HepG2 (cell line): ENCODE results near the gene S100A12. TPM values are rescaled to one million over a fixed set of nuclear protein-coding genes. Genes with fewer than 3 reads are reported as not detected.

ENCODE experiments used
- ATAC-seq: fragments of 200-7000 bp; cut with Tn5 transposase; 3 replicates; pipeline ENCODE4 v1.9.1; 2020; ENCODE audit warnings: mild to moderate bottlenecking, moderate library complexity
- BruUV-seq: library from RNA; stranded (reverse); fragments of 400-500 nt; replicated peaks from 2 replicates; lab custom pipeline; 2021; lab: Mats Ljungman, UMichigan
- CTCF ChIA-PET: fragments of 300-600 bp; formaldehyde crosslinking; extraction: SDS; loops from one replicate; lab custom pipeline; 2021; ENCODE audit warnings: low total read pairs, inconsistent platforms, low intra/inter-chr PET ratio; lab: Yijun Ruan, JAX
- POLR2A ChIA-PET: fragments of 350-600 bp; sonication (Branson Sonifier 250); formaldehyde crosslinking; loops from one replicate; lab custom pipeline; 2020; ENCODE audit warnings: antibody characterized with exemption, inconsistent platforms; lab: Yijun Ruan, JAX
- DNase-seq: peaks from one replicate; pipeline ENCODE4 v3.0.0-alpha.2; 2015; ENCODE audit warnings: low spot score
- FAIRE-seq: peaks from 3 replicates; lab custom pipeline; 2011; peaks lifted over from hg19 to GRCh38; lab: Jason Lieb, UNC
- H2AFZ ChIP-seq: one replicate; pipeline ENCODE4 v1.6.1; 2011; ENCODE audit warnings: low read length, inconsistent platforms
- H3K27ac ChIP-seq: fragments of 300-600 bp; 3 replicates; pipeline ENCODE4 v1.8.0; 2011; ENCODE audit warnings: mixed run types, mild to moderate bottlenecking, mixed read lengths, low read length, inconsistent platforms; ENCODE audit not compliant: insufficient read depth; ENCODE audit errors: extremely low read length
- H3K27me3 ChIP-seq, 2 experiments: fragments of 200-600 bp in 1 of 2; 2 replicates in 1 of 2; 3 replicates in 1 of 2; pipeline versions ENCODE4 v1.6.0 to v1.8.0; 2011; ENCODE audit warnings: low read length in 2 of 2, mild to moderate bottlenecking in 2 of 2, moderate library complexity in 2 of 2, inconsistent platforms in 1 of 2; ENCODE audit not compliant: insufficient read depth in 2 of 2, control insufficient read depth in 1 of 2
- H3K36me3 ChIP-seq, 2 experiments: fragments of 200-600 bp in 1 of 2; replicated peaks in 1 of 2; 2 replicates in 1 of 2; 3 replicates in 1 of 2; pipeline versions ENCODE4 v1.5.1 to v1.8.0; 2011; ENCODE audit warnings: low read length in 2 of 2, inconsistent platforms in 1 of 2; ENCODE audit not compliant: insufficient read depth in 2 of 2, control insufficient read depth in 1 of 2
- H3K4me1 ChIP-seq: 2 replicates; pipeline ENCODE4 v1.5.1; 2012; ENCODE audit warnings: low read length, inconsistent platforms; ENCODE audit not compliant: insufficient read depth
- H3K4me2 ChIP-seq: 2 replicates; pipeline ENCODE4 v1.6.0; 2011; ENCODE audit warnings: low read depth, low read length, inconsistent platforms
- H3K4me3 ChIP-seq, 3 experiments: fragments of 200-600 bp in 1 of 3; sonication (generic), shearing (Covaris generic) in 1 of 3; replicated peaks in 1 of 3; 2 replicates each; pipeline ENCODE4 v1.5.1; 2011 to 2016; ENCODE audit warnings: low read length in 3 of 3, inconsistent platforms in 2 of 3, low read depth in 2 of 3, mild to moderate bottlenecking in 2 of 3, control low read depth in 1 of 3, mixed read lengths in 1 of 3; ENCODE audit not compliant: insufficient read depth in 1 of 3
- H3K79me2 ChIP-seq: one replicate; pipeline ENCODE4 v1.6.1; 2011; ENCODE audit warnings: low read length, inconsistent platforms; ENCODE audit not compliant: insufficient read depth
- H3K9ac ChIP-seq: 2 replicates; pipeline ENCODE4 v1.6.0; 2011; ENCODE audit warnings: mild to moderate bottlenecking, low read depth, low read length, inconsistent platforms; ENCODE audit not compliant: insufficient read depth
- H3K9me3 ChIP-seq: 2 replicates; pipeline ENCODE4 v1.5.1; 2012; ENCODE audit warnings: mild to moderate bottlenecking, low read length
- H4K20me1 ChIP-seq: 2 replicates; pipeline ENCODE4 v1.6.0; 2011; ENCODE audit warnings: inconsistent platforms, mild to moderate bottlenecking, low read length, moderate library complexity; ENCODE audit not compliant: insufficient read depth
- ATRX ChIP-seq: sonication (generic); formaldehyde crosslinking; IDR thresholded peaks from 2 replicates; pipeline ENCODE4 v1.4.0; 2020; ENCODE audit warnings: missing genetic modification reagents, borderline replicate concordance
- DPF2 ChIP-seq: sonication (generic); formaldehyde crosslinking; IDR thresholded peaks from 2 replicates; pipeline ENCODE4 v1.4.0; 2020; ENCODE audit warnings: mild to moderate bottlenecking, low read depth, missing genetic modification reagents, borderline replicate concordance
- RBM22 ChIP-seq: fragments of 200-400 bp; formaldehyde crosslinking; optimal IDR thresholded peaks from 2 replicates; pipeline ENCODE3; 2017; ENCODE audit warnings: mild to moderate bottlenecking, low read length, moderate library complexity
- SATB2 ChIP-seq: sonication (generic); formaldehyde crosslinking; IDR thresholded peaks from 2 replicates; pipeline ENCODE4 v1.5.0; 2020; ENCODE audit warnings: missing genetic modification reagents
- ZNF101 ChIP-seq: sonication (generic); formaldehyde crosslinking; IDR thresholded peaks from 2 replicates; pipeline ENCODE4 v1.4.0; 2020; ENCODE audit warnings: mild to moderate bottlenecking, low read depth, missing genetic modification reagents, borderline replicate concordance
- ZNF329 ChIP-seq: sonication (generic); formaldehyde crosslinking; IDR thresholded peaks from 2 replicates; pipeline ENCODE4 v1.9.0; 2021; ENCODE audit warnings: low read depth, mild to moderate bottlenecking, missing genetic modification reagents
- ZNF639 ChIP-seq: conservative IDR thresholded peaks from 2 replicates; pipeline ENCODE4 v1.6.1; 2018; ENCODE audit warnings: missing genetic modification reagents
- ZNF713 ChIP-seq: sonication (generic); formaldehyde crosslinking; IDR thresholded peaks from 2 replicates; pipeline ENCODE4 v1.4.0; 2020; ENCODE audit warnings: mild to moderate bottlenecking, missing genetic modification reagents
- ZNF746 ChIP-seq: sonication (generic); formaldehyde crosslinking; IDR thresholded peaks from 2 replicates; pipeline ENCODE4 v1.8.0; 2022; ENCODE audit warnings: mild to moderate bottlenecking, missing genetic modification reagents
- WGBS: methylation state at CpG from one replicate; pipeline ENCODE4 v1.1.6; 2017; ENCODE audit warnings: low lambda C conversion rate; 5-methylcytosine and 5-hydroxymethylcytosine counted together
- in situ Hi-C: cut with HindIII; loops from 2 replicates; pipeline ENCODE4 v1.10.0; 2017; ENCODE audit warnings: low pct_unique_long_range_greater_than_20kb; ENCODE audit not compliant: extremely low pct_ligation_motif_present
- intact Hi-C: fragments of 100-400 bp; cut with micrococcal nuclease; formaldehyde crosslinking; loops from one replicate; pipeline ENCODE4 v1.10.0; 2022; ENCODE audit not compliant: unreplicated experiment
- polyA plus RNA-seq, 8 experiments: library from polyadenylated mRNA; depleted of rRNA in 3 of 8; stranded (reverse) in 7 of 8; unstranded in 1 of 8; fragments of >200 nt; fragmentation: Illumina TruSeq in 4 of 8; extraction: Trizol in 4 of 8; gene quantifications; 2 replicates each; pipeline versions ENCODE4 v1.2.1 to v1.2.3, GENCODE V29; 2011 to 2016; ENCODE audit warnings: low read depth in 4 of 8, missing spikeins in 1 of 8, mixed read lengths in 1 of 8; ENCODE audit not compliant: insufficient read depth in 1 of 8
- total RNA-seq, 5 experiments: library from RNA; depleted of rRNA; stranded (reverse); fragments of >200 nt; fragmentation: Illumina TruSeq; extraction: Trizol; gene quantifications; 2 replicates each; pipeline ENCODE4 v1.2.3, GENCODE V29; 2016; ENCODE audit warnings: low read depth in 1 of 5

Gene S100A12
- total and polyA plus RNA-seq, 2 of the 13 experiments (the other 11 are each of a cell fraction or from before 2014, with no cell fraction given): not detected

GRCh38 chr1:153395136-153395685 is 19.8 kb upstream of the S100A12 start:
- Histone ChIP-seq H3K4me3 (no peak overlapping the region), H3K4me1 (no peaks in the 10 kb centered on the region), H3K9ac (no peak overlapping the region), H4K20me1 (no peaks in the 10 kb centered on the region), H3K4me2 (no peak overlapping the region), H2AFZ (no peak overlapping the region), H3K9me3 (no peaks in the 10 kb centered on the region), H3K79me2 (no peaks in the 10 kb centered on the region), H3K27ac (no peak overlapping the region), H3K27me3 (peaks cover 1 to 46% of the 10 kb centered on the region in 2 experiments; a peak in 4 of 5 replicates), H3K36me3 (no peaks in the 10 kb centered on the region)
- in situ Hi-C loops: no loop called here
- BruUV-seq: no TSS peak
- ChIA-PET CTCF (no interaction called here), POLR2A (no interaction called here)
- intact Hi-C loops: loop anchor here (10.0 kb wide), 2 partner anchors 60 to 1000 kb away; no protein-coding TSS in a partner anchor
- WGBS: 4% methylated on average over 7 of the region's 7 CpGs
- no peak for DNase-seq
- TF ChIP-seq ZNF713: no peak
- TF ChIP-seq DPF2 (CRISPR knock-in tag): no peak
- TF ChIP-seq ZNF639 (CRISPR knock-in tag): no peak
- TF ChIP-seq ATRX (CRISPR knock-in tag): no peak
- no peak for TF ChIP-seq ZNF329 (CRISPR knock-in tag)
- no peak for TF ChIP-seq ZNF746 (CRISPR knock-in tag)
- TF ChIP-seq RBM22: no peak
- TF ChIP-seq SATB2: no peak
- TF ChIP-seq ZNF101: no peak
- FAIRE-seq: no peak
- ATAC-seq: no peak
